Activated CD8-positive, alpha-beta memory T cell treated with anti-CD3 and anti-CD28 coated beads, Interleukin-2, amount 50 U/mL, for 24 hours (primary cell): ENCODE results near the gene CCT6B.
"Not testable (repeated sequence)": the region's sequence is repeated elsewhere in the genome, so short reads cannot be mapped to it uniquely, and the experiment has no call there.

Source experiments
- DNase-seq: peaks from one replicate; pipeline ENCODE4 v3.0.0-alpha.2; 2020; ENCODE audit errors: extremely low read depth

The CCT6B gene

GRCh38 chr17:34980681-34981537, 19.6 kb upstream of the CCT6B start:
- peak; percentile 35 for DNase-seq

GRCh38 chr17:34980353-34980680, 19.1 kb upstream of the CCT6B start, which contains the start of gene LIG3:
Gene LIG3 (plus strand): TSS chr17:34980512. CDS start chr17:34983006, 2,494 bp downstream.
- DNase-seq = peak; percentile 86

GRCh38 chr17:34979650-34980352, 18.5 kb upstream of the CCT6B start:
- DNase-seq = no peak

GRCh38 chr17:34979153-34979552, 17.9 kb upstream of the CCT6B start:
- no peak for DNase-seq

- DNase-seq = no peak
These were observed 13.8 kb upstream of the CCT6B start for GRCh38 chr17:34974794-34975785.

- no peak for DNase-seq
These were observed 12.9 kb upstream of the CCT6B start for GRCh38 chr17:34974179-34974578.

- no peak for DNase-seq
These were observed 2.8 kb downstream of the CCT6B start for GRCh38 chr17:34958438-34958837.

GRCh38 chr17:34950780-34951179, 10.5 kb downstream of the CCT6B start:
- DNase-seq = not testable (repeated sequence)

- DNase-seq = no peak
These were observed 31.0 kb downstream of the CCT6B start for GRCh38 chr17:34930283-34930682.

GRCh38 chr17:34926661-34927060, 34.6 kb downstream of the CCT6B start:
- DNase-seq = no peak

GRCh38 chr17:34920676-34921075, 40.6 kb downstream of the CCT6B start:
- no peak for DNase-seq

GRCh38 chr17:34917381-34917780, 43.9 kb downstream of the CCT6B start:
- no peak for DNase-seq

GRCh38 chr17:34916120-34916519, 45.1 kb downstream of the CCT6B start:
- no peak for DNase-seq

GRCh38 chr17:34913001-34913400, 48.3 kb downstream of the CCT6B start:
- DNase-seq = no peak

GRCh38 chr17:34909040-34909439, 52.2 kb downstream of the CCT6B start:
- DNase-seq = no peak

GRCh38 chr17:34902831-34903547, 58.3 kb downstream of the CCT6B start:
- DNase-seq = no peak

GRCh38 chr17:34899643-34900291, 61.5 kb downstream of the CCT6B start:
- DNase-seq = no peak

GRCh38 chr17:34895383-34895782, 65.9 kb downstream of the CCT6B start:
- DNase-seq = no peak

- DNase-seq = no peak
These were observed 66.3 kb downstream of the CCT6B start for GRCh38 chr17:34894964-34895363.

GRCh38 chr17:34892461-34893249, 68.6 kb downstream of the CCT6B start:
- DNase-seq = no peak
